Dermis microvascular lymphatic vessel endothelial cell (primary cell): ENCODE measurements around the gene REG1A. TPM values are rescaled to one million over a fixed set of nuclear protein-coding genes. Genes with fewer than 3 reads are reported as not detected.

Experiments used
- DNase-seq, 2 donors: peaks; one replicate each; pipeline versions ENCODE4 v3.0.0 to v3.0.0-alpha.2; 2010; ENCODE audit warnings: low read depth in 2 of 2
- total RNA-seq: library from RNA; depleted of rRNA; stranded (reverse); fragments of >200 nt; gene quantifications from 2 replicates; pipeline ENCODE4 v1.2.1, GENCODE V29; 2014

REG1A gene
- total RNA-seq, result not detected in 2 replicates

DNA sequence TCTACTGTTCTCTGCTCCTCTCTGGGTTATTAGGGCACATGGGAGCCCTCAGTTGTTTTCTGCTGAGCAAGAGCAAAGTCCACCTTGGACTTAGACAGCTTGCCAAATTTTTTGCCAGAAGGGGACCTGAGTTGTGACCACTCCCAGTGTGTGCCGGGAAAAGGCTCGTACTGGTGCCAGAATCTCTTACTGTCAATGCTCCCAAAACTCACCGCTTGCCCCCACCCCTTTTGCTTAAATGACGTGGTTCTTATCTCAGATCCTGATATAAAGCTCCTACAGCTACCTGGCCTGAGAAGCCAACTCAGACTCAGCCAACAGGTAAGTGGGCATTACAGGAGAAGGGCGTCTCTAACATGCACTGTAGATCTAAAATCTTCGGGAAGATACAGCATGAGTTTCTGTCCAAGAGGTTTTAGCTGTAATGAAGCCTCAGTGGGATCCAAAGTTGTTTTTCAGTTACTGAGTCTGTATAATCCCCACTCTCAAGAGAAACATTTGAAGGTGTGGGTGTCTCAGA lies at the start of gene REG1A:
Gene REG1A, plus strand, starts transcription at position 295 of the 520 bp plus-strand sequence. CDS start 374 bp downstream, outside the sequence.
- no peak for DNase-seq

- DNase-seq, result no peak
Observed at GRCh38 chr2:79071078-79071477, 49.2 kb upstream of the REG1A start.

DNA sequence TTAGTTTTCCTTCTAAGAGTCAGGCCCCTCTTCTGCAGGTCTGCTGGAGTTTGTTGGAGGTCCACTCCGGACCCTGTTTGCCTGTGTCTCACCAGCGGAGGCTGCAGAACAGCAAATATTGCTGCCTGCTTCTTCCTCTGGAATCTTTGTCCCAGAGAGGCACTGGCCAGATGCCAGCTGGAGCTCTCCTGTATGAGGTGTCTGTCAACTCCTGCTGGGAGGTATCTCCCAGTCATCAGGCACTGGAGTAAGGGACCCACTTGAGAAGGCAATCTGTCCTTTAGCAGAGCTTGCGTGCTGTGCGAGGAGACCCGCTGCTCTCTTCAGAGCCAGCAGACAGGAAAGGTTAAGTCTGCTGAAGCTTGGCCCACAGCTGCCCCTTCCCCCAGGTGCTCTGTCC lies 37.3 kb upstream of the REG1A start:
- DNase-seq, result no peak

GRCh38 chr2:79083597-79084251 lies 36.6 kb upstream of the REG1A start:
- DNase-seq, result no peak

DNA sequence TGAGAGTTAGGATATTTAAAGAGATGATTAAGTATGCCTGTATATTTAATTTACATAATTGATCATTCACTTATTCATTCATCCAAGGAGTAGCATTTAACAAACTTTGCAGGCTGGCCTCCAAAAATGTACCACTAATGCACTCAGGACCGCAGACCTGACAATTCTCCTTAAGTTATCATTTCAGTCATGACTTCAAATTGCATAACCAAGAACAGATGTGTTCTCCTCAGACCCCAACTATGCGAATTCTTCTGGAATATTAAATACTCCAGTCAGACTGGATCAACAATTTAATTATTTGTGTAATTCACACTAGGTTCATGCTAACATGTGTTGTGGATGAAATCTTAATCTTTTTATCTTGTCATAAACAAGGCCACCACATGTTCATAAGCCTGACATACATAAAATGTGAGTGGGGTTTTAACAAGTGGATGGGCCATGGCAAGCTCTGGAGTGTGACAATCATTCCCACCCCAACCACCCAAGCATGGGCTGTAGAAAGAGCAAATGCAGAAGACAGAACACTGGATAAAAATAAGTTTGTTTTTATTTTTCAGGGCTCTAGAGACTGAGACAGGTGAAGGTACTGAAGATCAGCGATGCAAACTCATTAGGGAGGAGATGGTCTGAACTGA lies 35.7 kb upstream of the REG1A start:
- DNase-seq, result no peak

- no peak for DNase-seq
Observed at GRCh38 chr2:79085382-79085781, 34.9 kb upstream of the REG1A start.

DNA sequence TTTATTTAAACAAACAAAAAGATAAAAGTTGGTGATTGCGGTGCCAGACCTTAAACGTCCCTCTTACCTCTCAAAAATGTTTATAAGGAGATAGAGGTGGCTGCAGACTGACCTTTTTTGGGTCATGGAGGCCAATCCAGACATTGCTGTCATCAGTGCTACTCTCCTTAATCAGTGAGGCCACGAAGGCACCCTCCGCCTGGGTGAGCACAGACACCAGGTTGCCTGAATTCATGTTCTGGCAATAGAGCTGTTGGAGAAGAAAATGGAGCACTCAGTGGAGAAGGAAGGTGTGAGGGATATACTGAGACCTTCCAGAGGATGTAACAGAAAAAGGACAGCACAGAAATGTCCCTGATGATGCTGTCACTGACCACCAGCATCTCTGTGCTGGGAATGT lies 34.0 kb upstream of the REG1A start:
- no peak for DNase-seq

GRCh38 chr2:79087785-79088364 lies 32.4 kb upstream of the REG1A start, which contains the start of gene REG1B:
Gene REG1B, minus strand, starts transcription at chr2:79087993. Its CDS starts 381 bp downstream, at chr2:79087612.
- no peak for DNase-seq

DNA sequence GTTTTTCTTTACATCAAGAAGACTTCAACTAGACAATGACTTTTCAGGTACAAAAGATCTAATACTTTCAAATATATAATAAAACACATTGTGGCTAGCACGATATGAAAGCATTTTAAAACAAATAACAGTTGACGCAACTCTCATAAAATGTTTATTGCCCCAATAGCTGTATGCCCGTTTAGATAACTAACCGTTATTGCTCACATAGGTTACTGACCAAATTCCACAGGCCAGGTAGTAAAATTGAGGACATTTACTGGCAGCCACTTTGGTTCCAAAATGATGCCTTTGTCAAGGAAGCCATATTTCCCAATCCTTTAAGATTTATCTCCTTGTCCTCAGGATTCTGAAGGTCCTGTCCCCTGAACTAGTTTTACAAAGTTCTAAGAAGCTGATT lies 29.6 kb upstream of the REG1A start:
- no peak for DNase-seq

DNA sequence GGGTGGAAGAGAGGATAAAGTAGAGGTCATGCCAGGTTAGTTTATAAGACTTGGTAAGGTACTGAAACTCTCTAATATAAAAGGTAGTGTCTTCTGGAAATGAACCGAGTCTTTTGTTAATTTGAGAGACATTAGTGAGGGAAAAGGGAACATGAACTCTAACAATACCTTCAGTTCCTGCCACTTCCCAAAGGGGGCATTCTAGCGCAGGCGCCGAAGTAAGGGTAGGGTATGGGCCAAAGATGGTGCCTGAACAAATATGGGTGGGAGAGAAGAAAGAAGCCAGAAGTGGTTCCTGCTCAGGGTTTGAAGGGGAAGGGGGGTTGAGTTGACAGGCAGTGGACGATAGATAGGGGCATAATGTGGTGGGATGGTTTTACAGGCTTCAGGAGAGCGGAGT lies 22.4 kb upstream of the REG1A start:
- DNase-seq, result no peak

- no peak for DNase-seq
Observed at GRCh38 chr2:79099140-79099686, 21.1 kb upstream of the REG1A start.

DNA sequence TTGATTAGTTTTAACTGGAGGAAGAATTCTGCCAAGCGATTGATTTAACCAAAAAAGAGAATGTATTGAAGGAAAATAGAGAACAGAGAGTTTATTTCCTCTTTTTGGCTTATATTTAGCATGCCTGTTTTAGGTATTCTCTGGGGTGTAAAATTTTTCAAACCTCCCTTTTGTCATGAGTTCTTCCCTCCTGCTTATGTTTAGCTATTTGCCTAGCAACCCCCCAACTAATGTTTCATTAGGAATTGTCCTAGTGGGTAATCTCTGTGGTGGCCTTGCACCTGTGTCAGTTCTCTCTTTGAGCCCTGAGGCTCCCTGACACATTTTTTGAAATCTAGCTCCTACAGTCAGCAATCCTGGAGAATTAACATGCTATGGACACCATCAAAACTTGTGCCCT lies 20.0 kb upstream of the REG1A start:
- no peak for DNase-seq

DNA sequence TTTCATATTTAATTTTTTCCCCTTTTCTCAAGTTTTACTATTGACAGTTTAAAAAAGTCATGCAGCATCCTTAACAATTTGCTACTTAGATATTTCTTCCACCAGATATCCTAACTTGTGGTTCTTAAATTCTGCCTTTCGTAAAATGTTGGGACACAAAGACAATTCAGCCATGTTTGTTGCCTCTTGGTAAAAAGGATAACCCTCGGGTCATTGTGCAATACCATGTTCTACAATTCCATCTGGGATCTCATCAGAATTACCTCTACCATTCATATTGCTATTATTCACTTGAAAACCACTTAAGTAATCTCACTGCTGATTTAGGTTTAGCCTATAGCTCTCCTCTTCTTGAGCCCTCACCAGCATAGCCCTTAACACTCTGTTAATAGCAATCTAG lies 19.3 kb upstream of the REG1A start:
- DNase-seq, result no peak

- DNase-seq, result no peak
Observed at GRCh38 chr2:79103214-79103613, 17.1 kb upstream of the REG1A start.

DNA sequence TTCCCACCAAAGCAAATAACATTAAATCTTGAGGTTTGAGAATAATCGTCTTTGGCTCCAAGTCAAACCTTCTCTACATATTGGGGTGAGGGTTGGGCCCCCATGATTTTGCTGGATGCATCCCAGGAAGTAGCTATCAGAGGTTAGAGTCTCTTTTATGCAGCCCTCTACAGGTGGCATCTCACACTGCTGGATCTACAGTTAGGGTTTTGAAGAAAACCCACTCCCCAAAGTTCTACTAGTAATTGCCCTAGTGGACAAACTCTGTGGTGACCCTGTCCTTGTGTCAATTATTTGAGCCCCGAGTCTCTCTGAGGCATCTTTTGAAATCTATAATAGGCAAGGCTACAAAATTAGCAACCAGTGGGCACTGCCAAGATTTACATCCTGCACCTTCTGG lies 15.0 kb upstream of the REG1A start:
- no peak for DNase-seq

DNA sequence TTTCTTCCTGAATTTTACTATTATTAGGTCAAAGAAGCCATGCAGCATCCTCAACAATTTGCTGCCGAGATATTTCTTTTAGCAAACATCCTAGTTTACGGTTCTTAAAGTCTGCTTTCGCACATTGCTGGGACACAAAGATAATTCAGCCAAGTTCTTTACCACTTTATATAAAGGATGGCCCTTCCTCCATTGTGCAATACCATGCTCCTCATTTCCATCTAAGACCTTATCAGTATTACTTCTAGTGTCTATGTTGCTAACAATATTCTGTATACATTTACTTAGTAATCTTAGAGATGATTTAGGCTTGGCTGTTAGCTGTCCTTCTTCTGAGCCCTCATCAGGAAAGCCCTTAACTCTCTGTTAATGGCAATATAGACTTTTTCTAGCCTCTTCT lies 8.0 kb upstream of the REG1A start:
- no peak for DNase-seq

DNA sequence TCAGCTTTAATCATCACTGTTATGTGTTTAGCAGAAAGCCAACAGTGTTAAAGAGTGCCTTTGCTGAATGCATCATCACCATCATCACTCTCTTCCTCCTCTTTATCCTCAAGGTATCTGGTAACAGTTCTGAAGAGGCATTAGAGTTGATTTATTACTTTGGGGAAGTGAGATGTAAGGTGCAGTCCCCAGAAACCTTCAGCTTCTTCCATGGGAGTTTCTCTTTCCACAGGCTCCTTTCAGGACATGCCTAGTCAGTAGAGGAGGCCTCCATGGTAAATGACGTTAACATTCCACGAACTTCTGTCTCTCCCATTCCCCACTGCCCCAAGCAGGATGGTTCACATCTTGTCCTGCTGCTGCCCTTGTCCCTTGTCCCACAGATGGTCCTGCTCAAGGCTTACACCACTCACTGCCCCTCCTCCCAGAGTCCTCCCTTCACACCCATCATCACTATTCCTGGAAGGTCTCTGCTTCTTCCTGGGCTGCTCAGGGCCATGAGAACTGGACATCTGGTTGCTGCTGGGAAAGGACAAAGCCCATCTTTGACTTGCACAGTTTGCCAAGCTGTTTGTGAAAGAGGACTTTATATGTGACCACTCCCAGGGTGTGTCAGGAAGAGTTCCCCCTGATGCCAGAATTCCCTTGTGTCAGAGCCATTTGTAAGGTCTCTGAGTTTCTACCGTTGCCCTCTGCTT lies 5.3 kb upstream of the REG1A start:
- no peak for DNase-seq

DNA sequence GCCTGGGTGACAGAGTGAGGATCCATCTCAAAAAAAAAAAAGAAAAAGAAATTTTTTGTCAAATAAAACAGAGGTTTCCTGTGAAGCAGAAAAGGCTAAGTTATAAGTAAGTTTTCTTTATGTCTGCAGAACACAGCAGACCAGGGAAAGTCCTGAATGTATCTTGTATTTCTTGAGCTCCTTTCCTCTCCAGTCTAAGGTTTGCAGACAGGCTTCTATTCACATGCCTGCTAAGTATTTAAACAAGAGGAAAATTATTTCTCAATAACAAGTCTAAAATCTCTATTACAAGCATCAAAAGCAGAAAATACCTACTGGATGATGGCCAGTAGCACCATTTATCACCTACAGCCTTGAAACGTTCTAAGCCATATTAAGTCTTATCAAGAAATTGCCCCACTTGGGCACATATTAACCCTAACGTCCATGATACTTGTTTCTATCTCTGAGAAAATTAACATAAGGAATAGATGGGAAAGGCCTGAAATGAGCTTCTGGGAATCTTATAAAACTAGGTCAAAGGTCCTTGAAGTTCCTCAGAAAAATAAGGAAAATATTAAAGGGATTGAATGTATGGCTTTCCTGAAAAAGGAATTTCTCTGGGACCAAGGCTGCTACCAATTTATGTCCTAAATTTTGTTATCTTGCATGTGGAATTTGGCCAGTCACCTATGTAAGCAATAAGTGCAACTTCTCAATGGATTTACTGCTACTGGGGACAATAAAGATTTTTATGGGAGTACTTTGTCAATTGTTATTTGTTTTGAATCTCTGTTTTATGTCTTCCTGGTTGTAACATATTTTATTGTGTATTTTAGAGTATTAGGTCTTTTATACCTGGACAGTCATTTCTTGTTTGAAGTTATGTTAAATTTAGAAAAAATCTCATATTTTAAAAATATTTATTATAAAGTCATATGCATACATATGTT lies 3.0 kb upstream of the REG1A start:
- DNase-seq, result no peak

- no peak for DNase-seq
Observed at GRCh38 chr2:79122676-79123075, 2.4 kb downstream of the REG1A start.

DNA sequence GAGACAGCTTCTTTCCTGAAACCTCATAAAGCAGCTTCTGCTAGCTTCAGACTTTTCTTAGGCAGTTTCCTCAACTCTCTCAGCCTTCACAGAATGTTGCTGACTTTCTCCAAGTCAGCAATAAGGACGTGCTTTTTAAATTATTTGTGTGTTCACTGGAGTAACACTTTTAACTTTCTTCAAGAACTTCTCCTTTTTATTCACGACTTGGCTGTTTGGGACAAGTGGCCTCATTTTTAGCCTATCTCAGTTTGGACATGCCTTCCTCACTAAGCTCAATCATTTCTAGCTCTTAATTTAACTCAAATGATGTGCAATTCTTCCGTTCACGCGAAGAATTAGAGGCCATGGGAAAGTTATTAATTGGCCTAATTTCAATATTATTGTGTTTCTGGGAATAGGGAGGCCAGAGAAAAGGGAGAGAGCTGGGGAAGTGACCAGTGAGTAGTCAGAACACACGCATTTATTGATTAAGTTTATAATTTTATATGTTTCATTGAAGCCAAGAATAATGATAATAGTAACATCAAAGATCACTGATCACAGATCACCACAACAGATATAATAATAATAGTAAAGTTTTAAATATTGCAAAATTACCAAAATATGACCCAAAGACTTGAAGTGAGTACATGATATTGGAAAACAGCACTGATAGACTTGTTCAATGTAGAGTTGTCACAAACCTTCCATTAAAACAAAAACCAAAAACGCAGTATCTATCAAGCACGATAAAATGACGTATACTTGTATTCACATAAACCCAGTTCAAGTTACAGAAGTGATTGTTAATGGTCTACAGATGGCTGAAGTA lies 4.8 kb downstream of the REG1A start:
- DNase-seq, result no peak
